PC-9 (cell line): ENCODE measurements around the gene NRN1. TPM values are rescaled to one million over a fixed set of nuclear protein-coding genes. Genes with fewer than 3 reads are reported as not detected.

Source experiments
- Bru-seq: library from RNA; stranded (reverse); fragments of 400-500 nt; gene quantifications from one replicate; lab custom pipeline; 2021; lab: Mats Ljungman, UMichigan
- BruChase-seq, 2 experiments: library from RNA; stranded (reverse); fragments of 400-500 nt; gene quantifications; one replicate each; lab custom pipeline; 2021; lab: Mats Ljungman, UMichigan
- BruUV-seq: library from RNA; stranded (reverse); fragments of 400-500 nt; replicated peaks from 2 replicates; lab custom pipeline; 2021; lab: Mats Ljungman, UMichigan
- CTCF ChIA-PET: fragments of 300-600 bp; sonication (Branson Sonifier 250); formaldehyde crosslinking; loops from one replicate; lab custom pipeline; 2022; ENCODE audit warnings: antibody characterized with exemption; lab: Charles Lee
- POLR2A ChIA-PET: fragments of 300-600 bp; sonication (Branson Sonifier 250); formaldehyde crosslinking; loops from one replicate; lab custom pipeline; 2022; ENCODE audit warnings: antibody characterized with exemption; ENCODE audit not compliant: unreplicated experiment; lab: Charles Lee
- DNase-seq, 2 experiments: peaks; one replicate each; pipeline versions ENCODE4 v3.0.0 to v3.0.0-alpha.2; 2015 to 2022; ENCODE audit warnings: mixed read lengths in 1 of 2
- H2AFZ ChIP-seq: fragments of 200-600 bp; sonication (generic); 2 replicates; pipeline ENCODE4 v1.8.1; 2017; ENCODE audit warnings: antibody characterized with exemption
- H3F3A ChIP-seq: fragments of 200-600 bp; sonication (generic); 2 replicates; pipeline ENCODE4 v1.8.1; 2017; ENCODE audit warnings: antibody characterized with exemption, mild to moderate bottlenecking, low read depth; ENCODE audit not compliant: insufficient read depth
- H3K27ac ChIP-seq: fragments of 200-600 bp; sonication (generic); 2 replicates; pipeline ENCODE4 v1.6.1; 2016; ENCODE audit warnings: mixed run types
- H3K27me3 ChIP-seq: fragments of 200-600 bp; sonication (generic); 2 replicates; pipeline ENCODE4 v1.6.1; 2016; ENCODE audit warnings: low read depth, mixed run types; ENCODE audit not compliant: insufficient read depth
- H3K36me3 ChIP-seq: fragments of 200-600 bp; sonication (generic); 2 replicates; pipeline ENCODE4 v1.6.1; 2016; ENCODE audit warnings: low read depth, mixed run types
- H3K4me1 ChIP-seq: fragments of 200-600 bp; sonication (generic); replicated peaks from 2 replicates; pipeline ENCODE4 v1.6.1; 2016; ENCODE audit warnings: mixed run types; ENCODE audit not compliant: insufficient read depth
- H3K4me2 ChIP-seq: fragments of 200-600 bp; sonication (generic); 2 replicates; pipeline ENCODE4 v1.6.1; 2017; ENCODE audit warnings: mixed run types
- H3K4me3 ChIP-seq: fragments of 200-600 bp; sonication (generic); 2 replicates; pipeline ENCODE4 v1.6.1; 2016; ENCODE audit warnings: mixed run types
- H3K79me2 ChIP-seq: fragments of 200-600 bp; sonication (generic); 2 replicates; pipeline ENCODE4 v1.6.1; 2017; ENCODE audit warnings: low read depth, mixed run types
- H3K9me2 ChIP-seq: fragments of 200-600 bp; sonication (generic); 2 replicates; pipeline ENCODE4 v1.8.1; 2017; ENCODE audit warnings: mild to moderate bottlenecking; ENCODE audit not compliant: insufficient read depth
- H3K9me3 ChIP-seq: fragments of 200-600 bp; sonication (generic); 2 replicates; pipeline ENCODE4 v1.8.1; 2016; ENCODE audit warnings: low read depth; ENCODE audit not compliant: insufficient read depth
- H4K20me1 ChIP-seq: fragments of 200-600 bp; sonication (generic); 2 replicates; pipeline ENCODE4 v1.8.1; 2017; ENCODE audit not compliant: insufficient read depth
- CTCF ChIP-seq: fragments of 200-600 bp; sonication (generic); conservative IDR thresholded peaks from 2 replicates; pipeline ENCODE4 v1.6.1; 2017; ENCODE audit warnings: mixed run types, antibody characterized with exemption, mild to moderate bottlenecking, moderate library complexity
- EZH2 ChIP-seq: fragments of 200-600 bp; sonication (generic); IDR thresholded peaks from 2 replicates; pipeline ENCODE4 v1.8.0; 2017; ENCODE audit warnings: antibody characterized with exemption, low read depth
- intact Hi-C: fragments of 100-400 bp; cut with micrococcal nuclease; formaldehyde crosslinking; loops from one replicate; pipeline ENCODE4 v1.10.0; 2022; ENCODE audit not compliant: unreplicated experiment
- long read RNA-seq: library from polyadenylated mRNA; stranded (forward); transcript quantifications from one replicate; pipeline ENCODE4 v2.0.0, GENCODE V29; 2022
- total RNA-seq: library from RNA; stranded (reverse); gene quantifications from 2 replicates; pipeline ENCODE4 v1.2.3, GENCODE V29; 2021

The NRN1 gene, protein sequence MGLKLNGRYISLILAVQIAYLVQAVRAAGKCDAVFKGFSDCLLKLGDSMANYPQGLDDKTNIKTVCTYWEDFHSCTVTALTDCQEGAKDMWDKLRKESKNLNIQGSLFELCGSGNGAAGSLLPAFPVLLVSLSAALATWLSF
- total RNA-seq: not detected in 2 replicates
- not detected for Bru-seq, nascent RNA
- not detected for BruChase-seq, experiment 1, labeled RNA remaining after a 2-hour chase
- BruChase-seq, experiment 2, labeled RNA remaining after a 6-hour chase: not detected
- long read RNA-seq: 0 reads

DNA sequence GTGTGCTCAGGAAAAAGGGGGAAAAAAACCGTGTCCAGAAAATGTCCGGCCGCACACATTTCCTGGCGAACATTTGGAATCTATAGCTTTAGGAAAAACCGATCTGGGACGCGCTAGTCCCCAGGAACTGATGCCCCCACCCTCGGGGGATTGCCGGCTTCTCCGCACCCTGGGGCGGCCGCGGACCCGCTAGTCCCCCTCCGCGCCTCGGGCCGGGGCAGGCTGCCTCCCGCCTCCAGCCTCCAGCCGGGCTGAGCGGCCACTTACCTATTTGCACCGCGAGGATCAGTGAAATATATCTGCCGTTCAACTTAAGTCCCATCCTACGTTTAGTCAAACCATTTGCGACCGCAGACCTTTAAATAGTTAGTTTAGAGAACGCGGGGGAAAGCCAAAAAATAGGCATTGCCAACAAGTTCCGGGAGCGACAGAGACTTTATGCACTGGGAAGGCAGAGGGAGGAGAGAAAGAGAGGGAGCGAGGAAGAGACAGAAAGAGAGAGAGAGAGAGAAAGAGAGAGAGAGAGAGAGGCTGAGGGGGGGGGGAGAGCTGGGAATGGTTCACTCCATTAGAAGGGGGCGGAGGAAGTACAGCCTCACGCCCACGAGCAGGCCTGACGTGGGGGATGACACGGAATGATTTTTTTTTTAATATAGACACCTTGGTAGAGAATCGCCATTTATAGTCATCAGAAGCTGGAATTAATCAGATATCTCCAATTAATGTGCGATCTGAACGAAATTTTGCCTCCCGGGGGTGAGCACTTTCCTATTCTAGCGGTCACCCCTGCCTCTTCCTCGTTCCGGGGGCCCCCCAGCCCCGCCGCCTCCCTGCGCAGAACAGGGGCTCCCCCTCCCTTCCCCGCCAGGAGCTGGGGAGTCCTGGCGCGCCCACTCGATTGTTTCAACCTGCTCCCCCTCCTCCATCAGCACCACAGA lies at the start of gene NRN1:
NRN1 (minus strand) TSS at position 498 of the 938 bp plus-strand sequence; CDS start at position 322, 176 bp downstream.
- Histone ChIP-seq H3K27me3 (0 out of 2 replicates have a peak, but pooled peaks cover 8% of the 10 kb centered on the region), H3K4me2 (0 out of 2 replicates have a peak within 1 kb of the TSS, but pooled peaks have one; percentile 12), H3K9me3 (no peaks in the 10 kb centered on the region), H3K9me2 (no peaks in the 10 kb centered on the region), H4K20me1 (no peaks in the 10 kb centered on the region), H3F3A (no peaks in the 10 kb centered on the region), H3K27ac (no peak within 1 kb of the TSS), H3K4me1 (no peaks in the 10 kb centered on the region), H3K36me3 (no peaks in the 10 kb centered on the region), H3K4me3 (no peak within 1 kb of the TSS), H3K79me2 (no peaks in the 10 kb centered on the region), H2AFZ (no peak within 1 kb of the TSS)
- TF ChIP-seq EZH2: no peak
- TF ChIP-seq CTCF: no peak
- ChIA-PET CTCF (no interaction called here), POLR2A (no interaction called here)
- no peak for DNase-seq
- no TSS peak for BruUV-seq
- intact Hi-C loops: no loop called here

DNA sequence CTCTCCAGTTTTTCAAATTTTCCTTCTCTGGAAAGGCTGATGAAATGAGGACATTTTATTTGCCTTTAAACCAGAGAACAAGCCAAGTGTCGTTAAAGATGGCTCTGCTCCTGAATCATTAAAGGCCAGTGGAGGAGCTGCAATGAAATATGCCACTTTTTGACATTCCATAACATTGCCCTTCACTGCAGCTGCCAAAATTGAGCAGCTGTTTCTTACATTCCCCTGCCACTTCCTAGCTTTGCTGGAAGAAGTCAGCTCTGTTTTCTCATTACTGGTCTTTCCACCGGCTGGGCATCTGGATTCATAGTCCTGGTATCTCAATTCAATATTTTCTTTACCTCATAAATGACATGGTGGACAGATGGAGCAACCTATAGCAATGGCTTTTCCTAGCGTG lies 45.5 kb upstream of the NRN1 start:
- no peaks in the 10 kb centered on the region for H4K20me1 ChIP-seq
- H3K4me3 ChIP-seq: no peak overlapping the region
- TF ChIP-seq EZH2 (no peak), CTCF (no peak)
- no peaks in the 10 kb centered on the region for H3K79me2 ChIP-seq
- CTCF ChIA-PET: no interaction called here
- POLR2A ChIA-PET: no interaction called here
- H3K9me2 ChIP-seq: no peaks in the 10 kb centered on the region
- intact Hi-C loops: no loop called here
- H2AFZ ChIP-seq: no peak overlapping the region
- H3F3A ChIP-seq: no peaks in the 10 kb centered on the region
- H3K27ac ChIP-seq: no peak overlapping the region
- H3K9me3 ChIP-seq: no peaks in the 10 kb centered on the region
- no peak for DNase-seq
- H3K4me1 ChIP-seq: no peaks in the 10 kb centered on the region
- H3K4me2 ChIP-seq: no peak overlapping the region
- no TSS peak for BruUV-seq
- peaks cover 15% of the 10 kb centered on the region; the same call in 1 of the 2 replicates for H3K27me3 ChIP-seq
- no peaks in the 10 kb centered on the region for H3K36me3 ChIP-seq

DNA sequence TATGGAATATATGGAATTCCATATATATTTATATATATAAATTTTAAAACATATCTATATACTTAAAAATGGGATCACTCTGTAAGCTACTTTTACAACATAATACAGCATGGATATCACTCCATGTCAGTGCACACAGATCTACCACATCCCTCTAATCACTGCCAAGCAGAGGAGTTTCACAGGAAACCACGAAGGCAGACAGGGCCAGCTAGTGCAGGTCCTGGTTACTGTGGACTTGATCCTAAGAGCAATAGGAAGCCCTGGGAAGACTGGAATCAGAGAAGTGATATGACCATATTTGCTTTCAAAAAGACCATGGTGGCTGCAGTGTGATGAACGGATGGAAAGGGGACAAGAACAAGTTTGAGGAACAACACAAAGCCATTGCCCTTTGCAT lies 40.0 kb upstream of the NRN1 start:
- H3K9me3 ChIP-seq: no peaks in the 10 kb centered on the region
- POLR2A ChIA-PET: no interaction called here
- intact Hi-C loops: no loop called here
- no peak for DNase-seq
- no TSS peak for BruUV-seq
- no peaks in the 10 kb centered on the region for H3K79me2 ChIP-seq
- H3K36me3 ChIP-seq: no peaks in the 10 kb centered on the region
- no peaks in the 10 kb centered on the region for H4K20me1 ChIP-seq
- CTCF ChIA-PET: no interaction called here
- H3K4me2 ChIP-seq: no peak overlapping the region
- TF ChIP-seq EZH2 (no peak), CTCF (no peak)
- no peaks in the 10 kb centered on the region for H3K27me3 ChIP-seq
- H2AFZ ChIP-seq: no peak overlapping the region
- no peak overlapping the region for H3K4me3 ChIP-seq
- no peaks in the 10 kb centered on the region for H3F3A ChIP-seq
- no peaks in the 10 kb centered on the region for H3K4me1 ChIP-seq
- no peaks in the 10 kb centered on the region for H3K9me2 ChIP-seq
- H3K27ac ChIP-seq: no peak overlapping the region
